ENCODE data around the gene HPN. TPM values are rescaled to one million over a fixed set of nuclear protein-coding genes. Genes with fewer than 3 reads are reported as not detected.
A peak's percentile ranks its signal among the peaks of the same experiment; 100 is the strongest.

The HPN gene
- total and polyA plus RNA-seq, 2 experiments from 2014 or later: 150 to 241 TPM

DNA sequence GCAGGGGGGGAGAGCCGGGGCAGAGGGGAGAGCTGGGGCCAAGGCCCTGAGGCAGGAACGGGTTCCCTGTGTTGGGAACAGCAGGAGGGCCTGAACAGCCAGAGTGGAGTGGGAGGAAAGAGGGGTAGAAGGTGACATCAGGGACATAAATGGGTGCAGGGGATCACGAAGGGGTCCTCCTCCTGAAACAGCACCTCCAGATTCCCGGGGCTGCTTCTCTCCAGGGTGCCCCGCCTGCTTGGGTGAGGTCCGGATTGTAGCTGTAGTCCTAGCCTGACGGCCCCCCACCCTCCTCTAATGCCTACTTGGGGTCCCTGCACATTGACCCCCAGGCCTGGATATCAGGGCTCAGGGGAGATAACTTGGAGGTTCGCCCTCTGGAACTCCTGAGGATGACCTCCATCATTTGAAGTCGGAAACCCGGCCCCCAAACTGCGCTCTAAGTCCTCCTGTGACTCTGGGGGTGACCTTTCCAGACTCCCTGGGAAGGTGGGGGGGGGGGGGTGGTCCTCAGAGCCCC is 11.7 kb upstream of the HPN start:
- H3K4me3 ChIP-seq: no peak overlapping the region
- H3K27ac ChIP-seq: no peak overlapping the region
- 24% methylated on average over 11 of the region's 11 CpGs for WGBS (ENCODE audit: low lambda C conversion rate, missing lambda C conversion rate)
- H3K4me1 ChIP-seq (ENCODE audit: insufficient read depth): peaks cover 9% of the 10 kb centered on the region
- no peak overlapping the region for H2AFZ ChIP-seq
- DNase-seq (ENCODE audit: low spot score): no peak
- H3K4me2 ChIP-seq: peak overlapping the region; percentile 95
- H3K9me3 ChIP-seq (ENCODE audit: low read depth): no peaks in the 10 kb centered on the region
- no peaks in the 10 kb centered on the region for H3K79me2 ChIP-seq
- no peaks in the 10 kb centered on the region for H4K20me1 ChIP-seq (ENCODE audit: insufficient read depth, poor library complexity, severe bottlenecking)
- TF ChIP-seq EZH2phosphoT487 (IDR thresholded peaks at IDR 0.05; ENCODE audit: low read depth, severe bottlenecking, unreplicated experiment) (no peak), EZH2 (IDR thresholded peaks at IDR 0.05; ENCODE audit: borderline replicate concordance) (no peak)
- TF ChIP-seq, protein P1, sequence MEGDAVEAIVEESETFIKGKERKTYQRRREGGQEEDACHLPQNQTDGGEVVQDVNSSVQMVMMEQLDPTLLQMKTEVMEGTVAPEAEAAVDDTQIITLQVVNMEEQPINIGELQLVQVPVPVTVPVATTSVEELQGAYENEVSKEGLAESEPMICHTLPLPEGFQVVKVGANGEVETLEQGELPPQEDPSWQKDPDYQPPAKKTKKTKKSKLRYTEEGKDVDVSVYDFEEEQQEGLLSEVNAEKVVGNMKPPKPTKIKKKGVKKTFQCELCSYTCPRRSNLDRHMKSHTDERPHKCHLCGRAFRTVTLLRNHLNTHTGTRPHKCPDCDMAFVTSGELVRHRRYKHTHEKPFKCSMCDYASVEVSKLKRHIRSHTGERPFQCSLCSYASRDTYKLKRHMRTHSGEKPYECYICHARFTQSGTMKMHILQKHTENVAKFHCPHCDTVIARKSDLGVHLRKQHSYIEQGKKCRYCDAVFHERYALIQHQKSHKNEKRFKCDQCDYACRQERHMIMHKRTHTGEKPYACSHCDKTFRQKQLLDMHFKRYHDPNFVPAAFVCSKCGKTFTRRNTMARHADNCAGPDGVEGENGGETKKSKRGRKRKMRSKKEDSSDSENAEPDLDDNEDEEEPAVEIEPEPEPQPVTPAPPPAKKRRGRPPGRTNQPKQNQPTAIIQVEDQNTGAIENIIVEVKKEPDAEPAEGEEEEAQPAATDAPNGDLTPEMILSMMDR (IDR thresholded peaks at IDR 0.05; ENCODE audit: poor library complexity): no peak
- no peaks in the 10 kb centered on the region for H3K9me2 ChIP-seq (replicated peaks; ENCODE audit: insufficient read depth)
- peaks cover 28% of the 10 kb centered on the region for H3K27me3 ChIP-seq
- no peaks in the 10 kb centered on the region for H3K36me3 ChIP-seq (replicated peaks; ENCODE audit: insufficient read depth, low read depth)

DNA sequence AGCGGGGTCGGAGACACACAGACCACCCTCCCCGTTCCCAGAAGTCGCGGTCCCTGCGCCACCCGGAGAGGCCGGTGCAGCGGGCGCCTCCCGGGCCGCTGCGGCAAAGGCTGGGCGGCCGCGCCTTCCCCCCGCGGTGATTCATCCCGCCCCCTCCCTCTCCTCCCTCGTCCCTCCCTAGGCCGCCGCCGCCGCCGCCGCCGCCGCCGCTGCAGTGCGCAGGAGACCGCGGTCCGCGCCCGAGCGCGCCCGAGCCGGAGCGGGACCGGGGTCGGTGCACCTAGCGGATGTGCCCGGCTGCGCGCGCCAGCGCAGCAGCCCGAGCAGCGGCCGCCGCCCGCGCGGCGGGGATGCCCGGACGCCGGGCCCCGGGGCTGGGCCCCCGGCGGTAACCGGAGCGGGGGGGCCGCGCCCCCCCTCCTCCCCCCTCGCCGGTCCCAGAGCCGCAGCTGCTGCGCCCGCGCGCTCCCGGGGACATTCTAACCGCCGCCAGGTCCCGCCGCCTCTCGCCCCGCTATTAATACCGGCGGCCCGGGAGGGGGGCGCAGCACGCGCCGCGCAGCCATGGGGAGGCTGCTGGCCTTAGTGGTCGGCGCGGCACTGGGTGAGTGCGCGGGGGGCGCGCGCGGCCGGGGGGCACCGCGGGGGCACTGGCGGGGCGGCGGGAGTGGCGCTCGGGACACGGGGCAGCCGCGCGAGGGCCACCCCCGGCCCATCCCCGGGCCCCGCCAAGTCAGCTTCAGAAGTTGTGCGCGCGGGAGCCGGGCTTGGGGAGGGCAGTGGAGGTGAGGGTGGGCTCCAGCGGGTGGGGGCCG is 11.1 kb upstream of the HPN start, which contains the start of gene SCN1B:
Gene SCN1B, plus strand, starts transcription at position 214 of the 815 bp plus-strand sequence. Its CDS starts 351 bp downstream, at position 565.
- H3K27ac ChIP-seq: no peak within 1 kb of the TSS
- no peak within 1 kb of the TSS for H3K4me3 ChIP-seq
- no peaks in the 10 kb centered on the region for H3K79me2 ChIP-seq
- TF ChIP-seq EZH2phosphoT487 (IDR thresholded peaks at IDR 0.05; ENCODE audit: low read depth, severe bottlenecking, unreplicated experiment) (no peak), EZH2 (IDR thresholded peaks at IDR 0.05; ENCODE audit: borderline replicate concordance) (no peak)
- TF ChIP-seq, protein P1 (IDR thresholded peaks at IDR 0.05; ENCODE audit: poor library complexity): no peak
- H3K4me2 ChIP-seq: peak within 1 kb of the TSS; percentile 95
- DNase-seq (ENCODE audit: low spot score): peak; percentile 87
- no peaks in the 10 kb centered on the region for H3K36me3 ChIP-seq (replicated peaks; ENCODE audit: insufficient read depth, low read depth)
- no peak within 1 kb of the TSS for H2AFZ ChIP-seq
- H4K20me1 ChIP-seq (ENCODE audit: insufficient read depth, poor library complexity, severe bottlenecking): no peaks in the 10 kb centered on the region
- H3K9me3 ChIP-seq (ENCODE audit: low read depth): no peaks in the 10 kb centered on the region
- peaks cover 9% of the 10 kb centered on the region for H3K4me1 ChIP-seq (ENCODE audit: insufficient read depth)
- no peaks in the 10 kb centered on the region for H3K9me2 ChIP-seq (replicated peaks; ENCODE audit: insufficient read depth)
- under 1% methylated on average over 25 of the region's 118 CpGs for WGBS (ENCODE audit: low lambda C conversion rate, missing lambda C conversion rate)
- H3K27me3 ChIP-seq: peaks cover 28% of the 10 kb centered on the region

DNA sequence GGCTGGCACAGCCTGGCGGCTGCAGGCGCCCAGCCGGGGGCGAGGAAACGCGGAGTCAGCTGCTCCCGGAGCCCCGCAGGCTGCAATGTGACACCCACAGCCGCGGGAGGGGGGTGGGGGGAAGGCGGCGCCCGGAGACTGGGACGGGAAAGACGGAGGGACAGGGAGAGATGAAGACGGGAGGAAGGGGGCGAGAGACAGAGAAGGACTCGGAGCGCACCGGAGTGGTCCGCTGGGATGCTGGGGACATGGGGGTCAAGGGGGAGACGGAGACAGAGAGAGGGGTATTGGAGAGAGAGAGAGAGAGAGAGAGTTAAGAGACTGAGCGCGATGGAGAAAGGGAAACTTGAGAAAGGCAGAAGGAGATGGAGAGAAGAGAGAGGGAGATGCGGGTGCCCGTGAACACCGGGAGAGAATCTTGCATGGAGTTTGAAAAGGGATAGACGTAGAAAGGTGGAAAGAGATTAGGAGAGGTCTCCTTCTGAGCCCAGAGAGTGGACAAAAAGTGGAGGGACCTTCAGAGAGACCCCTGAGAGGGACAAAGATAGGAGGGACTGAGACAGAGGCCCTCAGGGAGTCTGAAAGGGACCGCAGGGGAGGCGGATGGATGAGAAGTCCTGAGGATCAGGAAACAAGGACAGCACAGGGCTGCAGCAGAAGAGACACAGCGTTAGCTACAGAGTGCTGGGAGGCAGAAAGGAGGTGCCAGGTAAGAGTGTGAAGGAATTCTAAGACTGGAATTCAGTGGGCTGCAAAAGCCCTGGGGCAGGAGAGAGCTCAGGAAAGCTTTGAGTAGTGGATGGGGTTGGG is 10.2 kb upstream of the HPN start:
- no peak for TF ChIP-seq EZH2 (IDR thresholded peaks at IDR 0.05; ENCODE audit: borderline replicate concordance)
- TF ChIP-seq EZH2phosphoT487 (IDR thresholded peaks at IDR 0.05; ENCODE audit: low read depth, severe bottlenecking, unreplicated experiment): no peak
- TF ChIP-seq, protein P1 (IDR thresholded peaks at IDR 0.05; ENCODE audit: poor library complexity): no peak
- no peak overlapping the region for H2AFZ ChIP-seq
- no peak for DNase-seq (ENCODE audit: low spot score)

More for the DNA sequence above, 10.2 kb upstream of the HPN start:
- Histone ChIP-seq H3K4me1 (ENCODE audit: insufficient read depth) (peaks cover 9% of the 10 kb centered on the region), H3K27ac (no peak overlapping the region), H3K9me3 (ENCODE audit: low read depth) (no peaks in the 10 kb centered on the region), H4K20me1 (ENCODE audit: insufficient read depth, poor library complexity, severe bottlenecking) (no peaks in the 10 kb centered on the region), H3K27me3 (peaks cover 28% of the 10 kb centered on the region), H3K9me2 (replicated peaks; ENCODE audit: insufficient read depth) (no peaks in the 10 kb centered on the region), H3K36me3 (replicated peaks; ENCODE audit: insufficient read depth, low read depth) (no peaks in the 10 kb centered on the region), H3K79me2 (no peaks in the 10 kb centered on the region), H3K4me3 (no peak overlapping the region), H3K4me2 (peak overlapping the region; percentile 95)
- 4% methylated on average over 8 of the region's 31 CpGs for WGBS (ENCODE audit: low lambda C conversion rate, missing lambda C conversion rate)
